K562 (cell line): ENCODE results near the gene NHLH2. TPM values are rescaled to one million over a fixed set of nuclear protein-coding genes. Genes with fewer than 3 reads are reported as not detected.

Experiments
- CREB5 ChIP-seq: fragments of 250-450 bp; sonication (Bioruptor Pico); IDR thresholded peaks from 2 replicates; pipeline ENCODE4 v1.5.0; 2020; ENCODE audit warnings: mild to moderate bottlenecking
- CREM ChIP-seq: IDR thresholded peaks from 2 replicates; pipeline ENCODE4 v1.6.1; 2014; ENCODE audit warnings: antibody characterized with exemption, low read depth
- GTF2B ChIP-seq: IDR thresholded peaks from 2 replicates; pipeline ENCODE4 v1.6.1; 2011; ENCODE audit not compliant: insufficient read length; ENCODE audit errors: extremely low read depth
- HNRNPLL ChIP-seq: fragments of 200-400 bp; formaldehyde crosslinking; IDR thresholded peaks from 2 replicates; pipeline ENCODE4 v1.6.1; 2017; ENCODE audit warnings: low read length, low read depth, mild to moderate bottlenecking; ENCODE audit not compliant: poor library complexity, severe bottlenecking
- KAT2B ChIP-seq: IDR thresholded peaks from one replicate; pipeline ENCODE4 v1.6.1; 2012; ENCODE audit warnings: low read depth, mild to moderate bottlenecking, control low read depth, inconsistent platforms, low read length, moderate library complexity
- MLLT1 ChIP-seq, 2 experiments: fragments of 450-650 bp; IDR thresholded peaks; 2 replicates each; pipeline ENCODE4 v1.6.1; 2016
- MYC ChIP-seq, 2 experiments: fragments of 250-450 bp in 1 of 2; sonication (Bioruptor Pico) in 1 of 2; IDR thresholded peaks; 2 replicates each; pipeline versions ENCODE4 v1.5.1 to v1.6.1; 2012 to 2021; ENCODE audit warnings: low read depth in 2 of 2, borderline replicate concordance in 1 of 2, improper control_type of control experiment in 1 of 2, low read length in 1 of 2, mild to moderate bottlenecking in 1 of 2, moderate library complexity in 1 of 2
- NFXL1 ChIP-seq: fragments of 450-650 bp; formaldehyde crosslinking; IDR thresholded peaks from 2 replicates; pipeline ENCODE4 v1.4.0; 2021; ENCODE audit warnings: mild to moderate bottlenecking
- PHB2 ChIP-seq: fragments of 450-650 bp; IDR thresholded peaks from 2 replicates; pipeline ENCODE4 v1.6.1; 2017; ENCODE audit warnings: low read depth
- RHOXF2B ChIP-seq: fragments of 250-450 bp; sonication (Bioruptor Pico); conservative IDR thresholded peaks from 2 replicates; pipeline ENCODE4 v1.5.1; 2021
- SETDB1 ChIP-seq: IDR thresholded peaks from one replicate; pipeline ENCODE4 v1.6.1; 2012; ENCODE audit warnings: low read length, control low read depth, inconsistent platforms
- SMARCC2 ChIP-seq: fragments of 450-650 bp; IDR thresholded peaks from 2 replicates; pipeline ENCODE4 v1.6.1; 2017; ENCODE audit warnings: antibody characterized with exemption, moderate library complexity, mild to moderate bottlenecking, low read depth
- SMC3 ChIP-seq: conservative IDR thresholded peaks from 2 replicates; pipeline ENCODE4 v1.6.1; 2011; ENCODE audit warnings: low read depth, low read length, improper control_type of control experiment; ENCODE audit not compliant: insufficient read depth
- SUPT5H ChIP-seq: fragments of 450-650 bp; IDR thresholded peaks from 2 replicates; pipeline ENCODE4 v1.6.1; 2016
- TEAD1 ChIP-seq, 2 experiments: fragments of 450-650 bp in 1 of 2; sonication (generic) in 1 of 2; formaldehyde crosslinking; IDR thresholded peaks; 2 replicates each; pipeline versions ENCODE4 v1.4.0 to v1.8.0; 2020 to 2022; ENCODE audit warnings: mild to moderate bottlenecking in 2 of 2, missing genetic modification reagents in 1 of 2
- ZNF165 ChIP-seq: fragments of 250-450 bp; sonication (Bioruptor Pico); IDR thresholded peaks from 2 replicates; pipeline ENCODE4 v1.4.0; 2020; ENCODE audit warnings: borderline replicate concordance
- ZNF274 ChIP-seq: IDR thresholded peaks from 2 replicates; pipeline ENCODE4 v1.6.1; 2011; ENCODE audit warnings: low read depth, mild to moderate bottlenecking, low read length, moderate library complexity, borderline replicate concordance
- ZNF431 ChIP-seq: sonication (generic); formaldehyde crosslinking; IDR thresholded peaks from 2 replicates; pipeline ENCODE4 v1.8.0; 2022; ENCODE audit warnings: mild to moderate bottlenecking, missing genetic modification reagents
- ZNF589 ChIP-seq: fragments of 200-800 bp; sonication (Bioruptor generic); IDR thresholded peaks from 2 replicates; pipeline ENCODE4 v1.6.1; 2016; ENCODE audit warnings: low read depth, missing genetic modification characterization, missing compliant biosample characterization
- ZNF655 ChIP-seq: fragments of 250-450 bp; sonication (Bioruptor Pico); IDR thresholded peaks from 2 replicates; pipeline ENCODE4 v1.5.0; 2021
- ZNF79 ChIP-seq: fragments of 250-450 bp; sonication (Bioruptor Pico); IDR thresholded peaks from 2 replicates; pipeline ENCODE4 v1.4.0; 2020; ENCODE audit warnings: low read depth, mild to moderate bottlenecking, moderate library complexity
- polyA plus RNA-seq, 8 experiments: library from polyadenylated mRNA; depleted of rRNA in 4 of 8; stranded (reverse) in 5 of 8; unstranded in 3 of 8; fragments of >200 nt; fragmentation: Nextera tagmentation in 2 of 8; fragmentation: Illumina TruSeq in 1 of 8; extraction: Ambion mirVana in 2 of 8; extraction: Trizol in 1 of 8; gene quantifications; 2 replicates each; pipeline versions ENCODE4 v1.2.1 to v1.2.3, GENCODE V29; 2011 to 2014; ENCODE audit warnings: inconsistent platforms in 1 of 8, missing spikeins in 1 of 8
- total RNA-seq, 7 experiments: library from RNA; depleted of rRNA in 6 of 7; stranded (reverse); fragments of >200 nt in 6 of 7; fragmentation: Illumina TruSeq in 2 of 7; extraction: Trizol in 2 of 7; gene quantifications; 2 replicates each; pipeline versions ENCODE4 v1.2.1 to v1.2.3, GENCODE V29; 2011 to 2021; ENCODE audit warnings: low replicate concordance in 1 of 7

Gene NHLH2
- total and polyA plus RNA-seq, 9 of the 15 experiments (the other 6 are each of a cell fraction or from before 2014, with no cell fraction given): not detected

- TF ChIP-seq ZNF274 (no peak), MLLT1 (IDR thresholded peaks at IDR 0.05) (no peak), HNRNPLL (no peak), ZNF589 (peak; percentile 55; the same call in 1 of the 2 replicates), ZNF165 (CRISPR knock-in tag) (no peak), CREB5 (CRISPR knock-in tag) (no peak), RHOXF2B (CRISPR knock-in tag) (no peak), KAT2B (no peak), GTF2B (no peak), SUPT5H (no peak), SETDB1 (no peak), MYC (IDR thresholded peaks at IDR 0.05; ENCODE audit: low read depth, low read length) (no peak), MYC (CRISPR knock-in tag; IDR thresholded peaks at IDR 0.05; ENCODE audit: borderline replicate concordance, low read depth) (no peak), SMARCC2 (no peak), CREM (0 out of 2 replicates have a peak, but pooled peaks have one; percentile 22), ZNF655 (no peak), ZNF79 (CRISPR knock-in tag) (no peak), NFXL1 (CRISPR knock-in tag) (no peak), SMC3 (no peak), ZNF431 (CRISPR knock-in tag) (no peak), PHB2 (no peak), TEAD1 (CRISPR knock-in tag; IDR thresholded peaks at IDR 0.05) (no peak)
These were observed 34.0 kb upstream of the NHLH2 start (continued) for GRCh38 chr1:115874904-115875303.
